Measurements from ENCODE around the gene TNIK. TPM values are rescaled to one million over a fixed set of nuclear protein-coding genes. Genes with fewer than 3 reads are reported as not detected.

TNIK gene
- total and polyA plus RNA-seq, 10 of the 15 experiments (the other 5 are each of a cell fraction or from before 2014, with no cell fraction given) = 13.9 to 74.3 (median 48.2) TPM

DNA sequence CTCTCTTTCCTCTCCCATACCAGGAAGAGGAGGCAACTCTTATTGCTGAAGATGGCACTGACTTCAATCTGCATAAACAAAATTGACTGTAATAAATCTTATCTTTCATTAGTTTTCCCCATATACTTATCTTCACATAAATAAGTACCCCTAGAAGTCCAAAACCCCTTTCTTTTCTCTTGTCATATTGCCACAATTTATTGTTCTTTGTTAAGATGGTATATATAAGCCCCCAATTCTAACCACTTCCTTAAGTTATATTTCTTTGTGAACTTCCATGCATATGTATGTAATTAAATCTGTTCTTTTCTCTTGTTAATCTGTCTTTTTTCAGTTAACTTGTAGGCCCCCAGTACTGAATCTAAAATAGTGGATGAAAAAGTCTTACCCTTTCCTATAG is 68.8 kb downstream of the TNIK start (continued):
- TF ChIP-seq, protein P1, sequence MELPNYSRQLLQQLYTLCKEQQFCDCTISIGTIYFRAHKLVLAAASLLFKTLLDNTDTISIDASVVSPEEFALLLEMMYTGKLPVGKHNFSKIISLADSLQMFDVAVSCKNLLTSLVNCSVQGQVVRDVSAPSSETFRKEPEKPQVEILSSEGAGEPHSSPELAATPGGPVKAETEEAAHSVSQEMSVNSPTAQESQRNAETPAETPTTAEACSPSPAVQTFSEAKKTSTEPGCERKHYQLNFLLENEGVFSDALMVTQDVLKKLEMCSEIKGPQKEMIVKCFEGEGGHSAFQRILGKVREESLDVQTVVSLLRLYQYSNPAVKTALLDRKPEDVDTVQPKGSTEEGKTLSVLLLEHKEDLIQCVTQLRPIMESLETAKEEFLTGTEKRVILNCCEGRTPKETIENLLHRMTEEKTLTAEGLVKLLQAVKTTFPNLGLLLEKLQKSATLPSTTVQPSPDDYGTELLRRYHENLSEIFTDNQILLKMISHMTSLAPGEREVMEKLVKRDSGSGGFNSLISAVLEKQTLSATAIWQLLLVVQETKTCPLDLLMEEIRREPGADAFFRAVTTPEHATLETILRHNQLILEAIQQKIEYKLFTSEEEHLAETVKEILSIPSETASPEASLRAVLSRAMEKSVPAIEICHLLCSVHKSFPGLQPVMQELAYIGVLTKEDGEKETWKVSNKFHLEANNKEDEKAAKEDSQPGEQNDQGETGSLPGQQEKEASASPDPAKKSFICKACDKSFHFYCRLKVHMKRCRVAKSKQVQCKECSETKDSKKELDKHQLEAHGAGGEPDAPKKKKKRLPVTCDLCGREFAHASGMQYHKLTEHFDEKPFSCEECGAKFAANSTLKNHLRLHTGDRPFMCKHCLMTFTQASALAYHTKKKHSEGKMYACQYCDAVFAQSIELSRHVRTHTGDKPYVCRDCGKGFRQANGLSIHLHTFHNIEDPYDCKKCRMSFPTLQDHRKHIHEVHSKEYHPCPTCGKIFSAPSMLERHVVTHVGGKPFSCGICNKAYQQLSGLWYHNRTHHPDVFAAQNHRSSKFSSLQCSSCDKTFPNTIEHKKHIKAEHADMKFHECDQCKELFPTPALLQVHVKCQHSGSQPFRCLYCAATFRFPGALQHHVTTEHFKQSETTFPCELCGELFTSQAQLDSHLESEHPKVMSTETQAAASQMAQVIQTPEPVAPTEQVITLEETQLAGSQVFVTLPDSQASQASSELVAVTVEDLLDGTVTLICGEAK (IDR thresholded peaks at IDR 0.05; ENCODE audit: borderline replicate concordance) = no peak
- no peak for TF ChIP-seq RB1 (IDR thresholded peaks at IDR 0.05; ENCODE audit: borderline replicate concordance)
- TF ChIP-seq BHLHE40 (IDR thresholded peaks at IDR 0.05; ENCODE audit: borderline replicate concordance in 1 of 2, low read depth in 2 of 2, low read length in 1 of 2) = no peak
- no peak for TF ChIP-seq ATF7 (IDR thresholded peaks at IDR 0.05; ENCODE audit: low read depth)
- no peak for TF ChIP-seq IRF4 (IDR thresholded peaks at IDR 0.05; ENCODE audit: low read depth, low read length)
- no peak for TF ChIP-seq EED (IDR thresholded peaks at IDR 0.05; ENCODE audit: low read depth)
- TF ChIP-seq HCFC1 (IDR thresholded peaks at IDR 0.05; ENCODE audit: low read length) = no peak
- TF ChIP-seq NFIC (IDR thresholded peaks at IDR 0.05; ENCODE audit: low read depth, low read length) = no peak
- TF ChIP-seq ZNF274 (IDR thresholded peaks at IDR 0.05; ENCODE audit: insufficient read depth, insufficient read length) = no peak

Measured in GM12878 (cell line).